HEK293T (cell line): Measurements from ENCODE around the gene RYR3.

ENCODE experiments used
- BHLHE40 ChIP-seq: fragments of 450-650 bp; IDR thresholded peaks from 2 replicates; pipeline ENCODE4 v1.6.1; 2016; ENCODE audit warnings: mild to moderate bottlenecking, moderate library complexity, borderline replicate concordance
- CTBP1 ChIP-seq: fragments of 450-650 bp; IDR thresholded peaks from 2 replicates; pipeline ENCODE4 v1.6.1; 2016; ENCODE audit warnings: borderline replicate concordance
- ELF4 ChIP-seq: fragments of 450-650 bp; IDR thresholded peaks from 2 replicates; pipeline ENCODE4 v1.6.1; 2017; ENCODE audit warnings: antibody characterized with exemption
- FOXA1 ChIP-seq: fragments of 450-650 bp; IDR thresholded peaks from 2 replicates; pipeline ENCODE4 v1.6.1; 2016; ENCODE audit warnings: mild to moderate bottlenecking
- FOXM1 ChIP-seq: fragments of 450-650 bp; IDR thresholded peaks from 2 replicates; pipeline ENCODE4 v1.6.1; 2017; ENCODE audit warnings: mild to moderate bottlenecking, borderline replicate concordance
- HDGF ChIP-seq: fragments of 450-650 bp; IDR thresholded peaks from 2 replicates; pipeline ENCODE4 v1.6.1; 2017; ENCODE audit warnings: antibody characterized with exemption, borderline replicate concordance
- L3MBTL2 ChIP-seq: fragments of 450-650 bp; conservative IDR thresholded peaks from 2 replicates; pipeline ENCODE4 v1.6.1; 2016; ENCODE audit warnings: mild to moderate bottlenecking
- LEF1 ChIP-seq: fragments of 450-650 bp; IDR thresholded peaks from 2 replicates; pipeline ENCODE4 v1.6.1; 2017; ENCODE audit warnings: mild to moderate bottlenecking, borderline replicate concordance
- NFRKB ChIP-seq: fragments of 450-650 bp; IDR thresholded peaks from 2 replicates; pipeline ENCODE4 v1.6.1; 2016; ENCODE audit warnings: mild to moderate bottlenecking, moderate library complexity
- SP1 ChIP-seq: fragments of 450-650 bp; IDR thresholded peaks from 2 replicates; pipeline ENCODE4 v1.6.1; 2017
- SUZ12 ChIP-seq: fragments of 450-650 bp; IDR thresholded peaks from 2 replicates; pipeline ENCODE4 v1.6.1; 2016; ENCODE audit warnings: mild to moderate bottlenecking
- TARDBP ChIP-seq: fragments of 450-650 bp; IDR thresholded peaks from 2 replicates; pipeline ENCODE4 v1.6.1; 2016
- ZNF384 ChIP-seq: fragments of 450-650 bp; IDR thresholded peaks from 2 replicates; pipeline ENCODE4 v1.6.1; 2016
- TF ChIP-seq, protein P1 (sequence below): fragments of 450-650 bp; IDR thresholded peaks from 2 replicates; pipeline ENCODE4 v1.6.1; 2016

DNA sequence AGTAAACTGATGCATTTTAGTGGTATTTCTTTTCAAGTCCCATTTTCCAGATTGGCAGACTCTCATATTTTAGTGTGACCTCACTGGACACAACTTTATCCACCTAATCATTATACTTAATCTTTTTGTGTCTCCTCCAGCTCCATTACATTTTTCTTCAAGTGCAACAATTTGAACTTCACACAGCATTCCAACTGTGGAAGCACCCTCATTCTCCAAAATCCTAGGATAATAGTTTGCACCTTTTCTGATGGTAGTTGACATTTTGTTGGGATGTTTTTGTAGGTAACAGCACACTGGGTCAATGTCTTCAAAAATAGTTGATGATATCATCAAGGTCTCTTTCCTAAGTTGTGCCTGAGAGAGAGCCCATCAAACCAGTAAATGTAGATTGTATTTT is 123.1 kb downstream of the RYR3 start:
- TF ChIP-seq FOXA1 = no peak
- TF ChIP-seq CTBP1 = no peak
- no peak for TF ChIP-seq L3MBTL2
- no peak for TF ChIP-seq BHLHE40
- no peak for TF ChIP-seq FOXM1
- no peak for TF ChIP-seq SP1
- TF ChIP-seq, protein P1, sequence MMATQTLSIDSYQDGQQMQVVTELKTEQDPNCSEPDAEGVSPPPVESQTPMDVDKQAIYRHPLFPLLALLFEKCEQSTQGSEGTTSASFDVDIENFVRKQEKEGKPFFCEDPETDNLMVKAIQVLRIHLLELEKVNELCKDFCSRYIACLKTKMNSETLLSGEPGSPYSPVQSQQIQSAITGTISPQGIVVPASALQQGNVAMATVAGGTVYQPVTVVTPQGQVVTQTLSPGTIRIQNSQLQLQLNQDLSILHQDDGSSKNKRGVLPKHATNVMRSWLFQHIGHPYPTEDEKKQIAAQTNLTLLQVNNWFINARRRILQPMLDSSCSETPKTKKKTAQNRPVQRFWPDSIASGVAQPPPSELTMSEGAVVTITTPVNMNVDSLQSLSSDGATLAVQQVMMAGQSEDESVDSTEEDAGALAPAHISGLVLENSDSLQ = no peak
- no peak for TF ChIP-seq HDGF
- TF ChIP-seq ZNF384 = no peak
- TF ChIP-seq NFRKB = no peak
- TF ChIP-seq TARDBP = no peak
- TF ChIP-seq SUZ12 = no peak
- TF ChIP-seq ELF4 = no peak
- TF ChIP-seq LEF1 = no peak
